Panc1 (cell line): Measurements from ENCODE around the gene NDRG2. TPM values are rescaled to one million over a fixed set of nuclear protein-coding genes. Genes with fewer than 3 reads are reported as not detected.

Experiments
- ATAC-seq: fragments of 200-7000 bp; cut with Tn5 transposase; 2 replicates; pipeline ENCODE4 v1.9.1; 2020; ENCODE audit warnings: mild to moderate bottlenecking, moderate library complexity
- BruUV-seq: library from RNA; stranded (reverse); fragments of 400-500 nt; replicated peaks from 2 replicates; lab custom pipeline; 2021; lab: Mats Ljungman, UMichigan
- CTCF ChIA-PET: fragments of 300-600 bp; sonication (Branson Sonifier 250); formaldehyde crosslinking; loops from one replicate; lab custom pipeline; 2022; ENCODE audit warnings: antibody characterized with exemption; lab: Charles Lee
- POLR2A ChIA-PET: fragments of 300-600 bp; sonication (Branson Sonifier 250); formaldehyde crosslinking; loops from one replicate; lab custom pipeline; 2022; ENCODE audit warnings: antibody characterized with exemption; lab: Charles Lee
- DNase-seq: peaks from one replicate; pipeline ENCODE4 v3.0.0-alpha.2; 2010; ENCODE audit warnings: low read depth, low spot score
- H3K27ac ChIP-seq: 2 replicates; pipeline ENCODE4 v1.5.1; 2011; ENCODE audit warnings: mild to moderate bottlenecking, low read length, inconsistent platforms
- H3K27me3 ChIP-seq: fragments of 200-500 bp; sonication (Bioruptor generic); 2 replicates; pipeline ENCODE4 v1.6.0; 2014; ENCODE audit warnings: low read length, inconsistent platforms; ENCODE audit not compliant: control insufficient read depth, insufficient read depth
- H3K36me3 ChIP-seq: fragments of 200-500 bp; sonication (Bioruptor generic); 2 replicates; pipeline ENCODE4 v1.5.1; 2014; ENCODE audit warnings: inconsistent platforms, mild to moderate bottlenecking, low read length, moderate library complexity; ENCODE audit not compliant: control insufficient read depth, insufficient read depth
- H3K4me1 ChIP-seq: 2 replicates; pipeline ENCODE4 v1.5.1; 2011; ENCODE audit warnings: inconsistent platforms, mild to moderate bottlenecking, low read length, moderate library complexity; ENCODE audit not compliant: control insufficient read depth, insufficient read depth
- H3K4me3 ChIP-seq, 2 experiments: 2 replicates each; pipeline ENCODE4 v1.5.1; 2011 to 2012; ENCODE audit warnings: low read depth in 2 of 2, low read length in 2 of 2, mild to moderate bottlenecking in 2 of 2, inconsistent platforms in 1 of 2, moderate library complexity in 1 of 2
- H3K9me3 ChIP-seq: fragments of 200-500 bp; sonication (Bioruptor generic); 2 replicates; pipeline ENCODE4 v1.5.1; 2014; ENCODE audit warnings: low read depth, mild to moderate bottlenecking, inconsistent platforms, low read length, moderate library complexity; ENCODE audit not compliant: control insufficient read depth, insufficient read depth
- POLR2AphosphoS5 ChIP-seq: IDR thresholded peaks from 2 replicates; pipeline ENCODE4 v1.6.1; 2012; ENCODE audit warnings: mild to moderate bottlenecking, low read depth, low read length, moderate library complexity
- SIN3A ChIP-seq: IDR thresholded peaks from 2 replicates; pipeline ENCODE4 v1.6.1; 2012; ENCODE audit warnings: low read depth, mild to moderate bottlenecking, low read length, moderate library complexity, borderline replicate concordance; ENCODE audit not compliant: insufficient read depth
- TCF7L2 ChIP-seq: IDR thresholded peaks from 2 replicates; pipeline ENCODE4 v1.6.1; 2011; ENCODE audit warnings: mild to moderate bottlenecking, low read depth, low read length, inconsistent platforms
- in situ Hi-C: cut with HindIII; loops from 2 replicates; pipeline ENCODE4 v1.10.0; 2016; ENCODE audit warnings: low sequenced_read_pairs, low pct_unique_long_range_greater_than_20kb
- intact Hi-C: fragments of 100-400 bp; cut with micrococcal nuclease; formaldehyde crosslinking; loops from one replicate; pipeline ENCODE4 v1.10.0; 2022; ENCODE audit not compliant: unreplicated experiment
- total RNA-seq: library from RNA; stranded (reverse); gene quantifications from one replicate; pipeline ENCODE4 v1.2.1, GENCODE V29; 2021; ENCODE audit not compliant: unreplicated experiment
- TF ChIP-seq, protein P1 (sequence below), 2 experiments: IDR thresholded peaks; 2 replicates each; pipeline ENCODE4 v1.6.1; 2011 to 2012; ENCODE audit warnings: low read depth in 2 of 2, control low read depth in 1 of 2, low read length in 1 of 2, mild to moderate bottlenecking in 1 of 2, moderate library complexity in 1 of 2; ENCODE audit not compliant: insufficient read depth in 1 of 2
- TF ChIP-seq, protein P2 (sequence below): fragments of 450-650 bp; IDR thresholded peaks from 2 replicates; pipeline ENCODE4 v1.5.1; 2017; ENCODE audit warnings: mild to moderate bottlenecking

NDRG2 gene
- total RNA-seq, 1 experiment from 2014 or later: 1.6 TPM

DNA sequence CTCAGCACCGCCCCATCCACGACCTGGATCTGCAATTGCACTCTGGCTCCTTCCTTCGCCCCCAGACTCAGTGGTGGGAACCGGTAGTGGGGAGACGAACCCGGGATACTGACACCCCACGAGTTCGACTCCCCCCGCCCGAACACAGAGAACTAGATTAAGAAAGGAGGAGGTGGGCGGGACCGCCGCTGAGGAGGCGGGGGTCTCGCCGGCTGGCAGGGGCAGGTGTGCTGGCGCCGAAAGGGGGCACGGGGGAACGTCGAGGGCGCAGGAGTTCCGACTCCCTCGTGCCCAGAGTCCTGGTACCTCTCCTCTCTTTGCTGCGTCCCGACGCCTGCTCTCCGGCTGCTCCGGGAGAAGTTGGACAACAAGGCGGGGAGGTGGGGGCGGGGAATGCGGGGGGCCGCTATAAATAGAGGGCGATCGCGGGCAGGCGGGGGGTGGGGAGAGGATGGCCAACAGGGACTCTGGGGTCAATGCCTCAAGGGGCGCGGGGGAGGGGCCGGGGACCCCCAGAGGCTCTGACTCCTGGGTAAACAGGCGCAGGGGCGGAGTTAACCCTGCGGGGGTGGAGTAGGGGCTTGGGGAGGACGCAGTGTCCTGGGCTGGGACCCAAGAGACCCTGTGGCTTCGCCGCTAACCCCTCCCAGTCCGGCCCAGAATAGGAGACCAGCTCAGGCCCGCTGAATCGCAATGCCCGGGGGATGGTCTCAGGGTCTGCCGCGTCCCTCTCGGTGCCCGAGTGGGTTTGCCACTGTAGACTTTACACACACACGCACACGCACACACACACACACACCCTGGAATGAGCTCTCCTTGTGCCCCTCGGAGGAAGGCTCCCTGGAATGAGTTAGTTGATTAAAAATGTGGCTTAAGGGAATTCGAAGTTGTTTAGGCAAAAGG is 761 bp upstream of the NDRG2 start:
- Histone ChIP-seq H3K4me3 (peak overlapping the region; percentile 36 to 40), H3K36me3 (no peaks in the 10 kb centered on the region), H3K4me1 (no peaks in the 10 kb centered on the region; the same call in 1 of the 2 replicates), H3K27me3 (peaks cover 2% of the 10 kb centered on the region; the same call in 1 of the 2 replicates), H3K27ac (no peak overlapping the region), H3K9me3 (no peaks in the 10 kb centered on the region)
- ChIA-PET POLR2A (no interaction called here), CTCF (interaction anchor here (0.5 kb wide), 1 partner anchor 33 kb away, joined by 3 read pairs; no protein-coding TSS in a partner anchor)
- in situ Hi-C loops (no loop called here), intact Hi-C loops (no loop called here)
- TF ChIP-seq TCF7L2 (no peak), SIN3A (no peak), POLR2AphosphoS5 (no peak)
- TF ChIP-seq, protein P1, sequence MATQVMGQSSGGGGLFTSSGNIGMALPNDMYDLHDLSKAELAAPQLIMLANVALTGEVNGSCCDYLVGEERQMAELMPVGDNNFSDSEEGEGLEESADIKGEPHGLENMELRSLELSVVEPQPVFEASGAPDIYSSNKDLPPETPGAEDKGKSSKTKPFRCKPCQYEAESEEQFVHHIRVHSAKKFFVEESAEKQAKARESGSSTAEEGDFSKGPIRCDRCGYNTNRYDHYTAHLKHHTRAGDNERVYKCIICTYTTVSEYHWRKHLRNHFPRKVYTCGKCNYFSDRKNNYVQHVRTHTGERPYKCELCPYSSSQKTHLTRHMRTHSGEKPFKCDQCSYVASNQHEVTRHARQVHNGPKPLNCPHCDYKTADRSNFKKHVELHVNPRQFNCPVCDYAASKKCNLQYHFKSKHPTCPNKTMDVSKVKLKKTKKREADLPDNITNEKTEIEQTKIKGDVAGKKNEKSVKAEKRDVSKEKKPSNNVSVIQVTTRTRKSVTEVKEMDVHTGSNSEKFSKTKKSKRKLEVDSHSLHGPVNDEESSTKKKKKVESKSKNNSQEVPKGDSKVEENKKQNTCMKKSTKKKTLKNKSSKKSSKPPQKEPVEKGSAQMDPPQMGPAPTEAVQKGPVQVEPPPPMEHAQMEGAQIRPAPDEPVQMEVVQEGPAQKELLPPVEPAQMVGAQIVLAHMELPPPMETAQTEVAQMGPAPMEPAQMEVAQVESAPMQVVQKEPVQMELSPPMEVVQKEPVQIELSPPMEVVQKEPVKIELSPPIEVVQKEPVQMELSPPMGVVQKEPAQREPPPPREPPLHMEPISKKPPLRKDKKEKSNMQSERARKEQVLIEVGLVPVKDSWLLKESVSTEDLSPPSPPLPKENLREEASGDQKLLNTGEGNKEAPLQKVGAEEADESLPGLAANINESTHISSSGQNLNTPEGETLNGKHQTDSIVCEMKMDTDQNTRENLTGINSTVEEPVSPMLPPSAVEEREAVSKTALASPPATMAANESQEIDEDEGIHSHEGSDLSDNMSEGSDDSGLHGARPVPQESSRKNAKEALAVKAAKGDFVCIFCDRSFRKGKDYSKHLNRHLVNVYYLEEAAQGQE (IDR thresholded peaks at IDR 0.05; ENCODE audit: insufficient read depth in 1 of 2, low read depth in 2 of 2, low read length in 1 of 2): no peak
- TF ChIP-seq, protein P2, sequence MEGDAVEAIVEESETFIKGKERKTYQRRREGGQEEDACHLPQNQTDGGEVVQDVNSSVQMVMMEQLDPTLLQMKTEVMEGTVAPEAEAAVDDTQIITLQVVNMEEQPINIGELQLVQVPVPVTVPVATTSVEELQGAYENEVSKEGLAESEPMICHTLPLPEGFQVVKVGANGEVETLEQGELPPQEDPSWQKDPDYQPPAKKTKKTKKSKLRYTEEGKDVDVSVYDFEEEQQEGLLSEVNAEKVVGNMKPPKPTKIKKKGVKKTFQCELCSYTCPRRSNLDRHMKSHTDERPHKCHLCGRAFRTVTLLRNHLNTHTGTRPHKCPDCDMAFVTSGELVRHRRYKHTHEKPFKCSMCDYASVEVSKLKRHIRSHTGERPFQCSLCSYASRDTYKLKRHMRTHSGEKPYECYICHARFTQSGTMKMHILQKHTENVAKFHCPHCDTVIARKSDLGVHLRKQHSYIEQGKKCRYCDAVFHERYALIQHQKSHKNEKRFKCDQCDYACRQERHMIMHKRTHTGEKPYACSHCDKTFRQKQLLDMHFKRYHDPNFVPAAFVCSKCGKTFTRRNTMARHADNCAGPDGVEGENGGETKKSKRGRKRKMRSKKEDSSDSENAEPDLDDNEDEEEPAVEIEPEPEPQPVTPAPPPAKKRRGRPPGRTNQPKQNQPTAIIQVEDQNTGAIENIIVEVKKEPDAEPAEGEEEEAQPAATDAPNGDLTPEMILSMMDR: no peak
- BruUV-seq: no TSS peak
- ATAC-seq (no peak), DNase-seq (no peak)

DNA sequence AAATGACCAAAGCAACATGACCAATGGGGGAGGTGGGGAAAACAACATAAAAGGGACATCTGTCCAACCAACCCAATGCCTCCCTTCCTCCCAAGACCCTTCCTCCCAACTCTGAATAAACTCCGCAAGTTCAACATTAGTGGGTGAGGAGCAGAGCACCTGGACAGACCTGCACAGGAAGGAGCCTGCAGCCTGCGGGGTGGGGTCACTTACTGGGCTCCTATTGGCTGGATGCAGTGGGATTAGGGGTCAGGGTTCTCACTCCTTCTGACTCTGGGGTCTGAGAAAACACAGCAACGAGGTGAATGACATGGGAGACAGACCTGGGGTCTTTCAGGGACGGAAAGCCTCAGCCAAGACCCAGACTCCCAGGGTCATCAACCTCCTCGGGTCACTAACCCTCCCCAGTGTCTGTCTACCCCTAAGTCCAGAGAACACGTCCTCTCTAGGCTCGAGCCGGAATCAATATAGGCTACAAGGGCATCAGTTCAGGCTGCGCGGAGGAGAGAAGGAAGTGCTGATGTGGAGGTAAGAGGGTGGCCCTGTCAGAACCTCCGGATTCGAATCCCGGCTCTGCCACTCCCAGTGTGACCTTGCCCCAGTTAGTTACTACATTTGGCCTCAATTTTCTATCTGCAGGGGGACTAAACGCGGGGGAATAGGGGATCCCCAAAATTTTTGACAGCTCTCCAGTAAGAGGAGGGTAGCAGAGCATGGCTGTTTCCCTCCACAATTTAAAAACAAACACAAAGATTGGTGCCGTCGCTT is 860 bp downstream of the NDRG2 start:
- Histone ChIP-seq H3K9me3 (no peaks in the 10 kb centered on the region), H3K4me1 (no peaks in the 10 kb centered on the region; the same call in 1 of the 2 replicates), H3K27me3 (peaks cover 2% of the 10 kb centered on the region; the same call in 1 of the 2 replicates), H3K4me3 (no peak overlapping the region; a peak in 1 of 4 replicates), H3K36me3 (no peaks in the 10 kb centered on the region), H3K27ac (no peak overlapping the region)
- CTCF ChIA-PET: no interaction called here
- POLR2A ChIA-PET: no interaction called here
- intact Hi-C loops (no loop called here), in situ Hi-C loops (no loop called here)
- no peak for TF ChIP-seq POLR2AphosphoS5
- TF ChIP-seq TCF7L2: no peak
- no peak for TF ChIP-seq SIN3A
- peak; percentile 53; the same call in 1 of the 2 replicates for ATAC-seq
- DNase-seq: no peak
- no TSS peak for BruUV-seq
